Adrenal gland (tissue), 5 donors: ENCODE data around the gene ZNF169.

Experiments
- CTCF ChIP-seq, 6 experiments: fragments of 450-650 bp in 4 of 6; fragments of 200-600 bp in 2 of 6; sonication (generic) in 1 of 6; IDR thresholded peaks; 1 replicate in 5 of 6; 2 replicates in 1 of 6; pipeline versions ENCODE4 v1.5.1 to v1.8.0; 2016 to 2021; ENCODE audit warnings: antibody characterized with exemption in 6 of 6, mild to moderate bottlenecking in 2 of 6, moderate library complexity in 1 of 6
- POLR2A ChIP-seq, 2 donors: fragments of 450-650 bp; IDR thresholded peaks; one replicate each; pipeline ENCODE4 v1.6.1; 2017; ENCODE audit warnings: antibody characterized with exemption in 2 of 2, mild to moderate bottlenecking in 2 of 2, moderate library complexity in 1 of 2
- donor health status: DM: no; HTN: no; CAD: no.

- TF ChIP-seq CTCF (IDR thresholded peaks at IDR 0.05) (no peak), POLR2A (IDR thresholded peaks at IDR 0.05) (no peak)
These were observed 40.0 kb downstream of the ZNF169 start for GRCh38 chr9:94298949-94299599.
